GM12864 (cell line): ENCODE data around the gene GARIN3.
"Not testable (repeated sequence)": the region's sequence is repeated elsewhere in the genome, so short reads cannot be mapped to it uniquely, and the experiment has no call there.

ENCODE experiments used
- DNase-seq: peaks from one replicate; pipeline ENCODE4 v3.0.0-alpha.2; 2011; ENCODE audit warnings: low read depth
- H3K4me3 ChIP-seq: 2 replicates; pipeline ENCODE4 v1.5.1; 2011; ENCODE audit warnings: mild to moderate bottlenecking, low read depth, low read length, control low read depth
- TF ChIP-seq, protein P1 (sequence below): IDR thresholded peaks from 2 replicates; pipeline ENCODE4 v1.5.1; 2011; ENCODE audit warnings: low read depth, mild to moderate bottlenecking, moderate library complexity, low read length, control low read depth, inconsistent platforms; ENCODE audit errors: missing control alignments

GARIN3 gene

DNA sequence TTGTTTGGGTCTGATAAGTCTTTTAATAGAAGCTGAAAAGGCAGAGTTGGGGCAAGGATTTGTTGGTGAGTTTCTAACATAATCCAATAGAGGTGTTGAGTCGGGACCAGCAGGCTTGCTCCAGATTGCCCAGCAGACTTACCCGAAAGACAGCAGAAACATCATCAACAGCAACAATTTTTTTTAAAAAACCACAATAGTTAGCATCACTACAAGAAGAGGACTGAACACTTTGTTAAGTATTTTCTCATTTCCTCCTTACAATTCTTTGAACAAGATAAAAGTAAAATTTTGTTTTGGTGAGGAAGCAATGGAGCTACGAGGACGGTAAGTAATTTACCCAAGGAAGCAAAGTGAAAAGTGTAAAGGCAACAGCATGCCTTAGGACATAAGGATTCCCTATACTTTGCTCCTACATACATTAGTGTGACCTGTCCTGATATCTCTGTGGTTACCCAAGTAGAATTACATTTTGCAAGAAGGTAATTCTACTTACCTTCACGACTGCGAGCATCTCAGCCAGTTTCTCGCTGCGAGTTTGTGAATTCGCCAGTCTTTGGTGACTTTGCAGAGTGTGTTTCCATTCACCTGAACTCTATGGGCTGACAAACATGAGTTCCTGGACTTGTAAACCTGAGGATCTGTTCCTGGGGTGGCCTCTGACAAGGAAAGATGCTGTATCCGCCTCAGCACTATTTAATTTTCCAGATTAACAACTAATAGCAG lies 27.8 kb upstream of the GARIN3 start:
- no peak overlapping the region for H3K4me3 ChIP-seq
- TF ChIP-seq, protein P1, sequence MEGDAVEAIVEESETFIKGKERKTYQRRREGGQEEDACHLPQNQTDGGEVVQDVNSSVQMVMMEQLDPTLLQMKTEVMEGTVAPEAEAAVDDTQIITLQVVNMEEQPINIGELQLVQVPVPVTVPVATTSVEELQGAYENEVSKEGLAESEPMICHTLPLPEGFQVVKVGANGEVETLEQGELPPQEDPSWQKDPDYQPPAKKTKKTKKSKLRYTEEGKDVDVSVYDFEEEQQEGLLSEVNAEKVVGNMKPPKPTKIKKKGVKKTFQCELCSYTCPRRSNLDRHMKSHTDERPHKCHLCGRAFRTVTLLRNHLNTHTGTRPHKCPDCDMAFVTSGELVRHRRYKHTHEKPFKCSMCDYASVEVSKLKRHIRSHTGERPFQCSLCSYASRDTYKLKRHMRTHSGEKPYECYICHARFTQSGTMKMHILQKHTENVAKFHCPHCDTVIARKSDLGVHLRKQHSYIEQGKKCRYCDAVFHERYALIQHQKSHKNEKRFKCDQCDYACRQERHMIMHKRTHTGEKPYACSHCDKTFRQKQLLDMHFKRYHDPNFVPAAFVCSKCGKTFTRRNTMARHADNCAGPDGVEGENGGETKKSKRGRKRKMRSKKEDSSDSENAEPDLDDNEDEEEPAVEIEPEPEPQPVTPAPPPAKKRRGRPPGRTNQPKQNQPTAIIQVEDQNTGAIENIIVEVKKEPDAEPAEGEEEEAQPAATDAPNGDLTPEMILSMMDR, result no peak
- no peak for DNase-seq

DNA sequence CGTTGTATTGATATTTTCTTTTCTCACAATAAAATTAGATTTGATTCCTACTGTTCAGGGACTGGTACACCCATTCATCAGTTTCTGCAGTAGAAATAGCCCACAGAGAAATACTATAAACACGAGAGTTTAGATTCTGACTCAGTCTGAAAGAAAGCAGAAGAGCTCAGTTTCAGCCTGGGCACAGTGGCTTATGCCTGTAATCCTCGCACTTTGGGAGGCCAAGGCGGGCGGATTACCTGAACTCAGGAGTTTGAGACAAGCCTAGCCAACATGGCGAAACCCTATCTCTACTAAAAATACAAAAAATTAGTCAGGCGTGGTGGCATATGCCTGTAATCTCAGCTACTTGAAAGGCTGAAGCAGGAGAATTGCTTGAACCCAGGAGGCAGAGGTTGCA lies 23.2 kb upstream of the GARIN3 start:
- TF ChIP-seq, protein P1, result no peak
- no peak for DNase-seq
- H3K4me3 ChIP-seq, result no peak overlapping the region

DNA sequence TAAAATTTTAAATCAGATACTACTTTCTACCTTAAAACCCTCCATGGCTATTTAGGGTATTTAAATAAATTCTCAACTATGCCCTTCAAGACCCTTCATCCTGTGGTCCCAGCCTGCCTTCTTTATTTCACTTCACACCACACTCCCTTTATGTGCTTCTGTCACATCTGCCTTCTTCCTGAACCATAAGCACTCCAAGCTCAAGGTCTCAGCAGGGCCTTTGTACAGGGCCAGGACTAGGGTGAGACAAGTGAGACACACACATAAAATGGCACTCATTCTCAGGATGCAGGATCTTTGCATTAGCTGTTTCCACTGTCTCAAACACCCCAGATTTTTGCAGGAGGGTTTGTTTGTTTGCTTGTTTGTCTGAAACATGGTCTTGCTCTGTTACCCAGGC lies 22.2 kb upstream of the GARIN3 start:
- H3K4me3 ChIP-seq, result no peak overlapping the region
- no peak for DNase-seq
- TF ChIP-seq, protein P1, result no peak

DNA sequence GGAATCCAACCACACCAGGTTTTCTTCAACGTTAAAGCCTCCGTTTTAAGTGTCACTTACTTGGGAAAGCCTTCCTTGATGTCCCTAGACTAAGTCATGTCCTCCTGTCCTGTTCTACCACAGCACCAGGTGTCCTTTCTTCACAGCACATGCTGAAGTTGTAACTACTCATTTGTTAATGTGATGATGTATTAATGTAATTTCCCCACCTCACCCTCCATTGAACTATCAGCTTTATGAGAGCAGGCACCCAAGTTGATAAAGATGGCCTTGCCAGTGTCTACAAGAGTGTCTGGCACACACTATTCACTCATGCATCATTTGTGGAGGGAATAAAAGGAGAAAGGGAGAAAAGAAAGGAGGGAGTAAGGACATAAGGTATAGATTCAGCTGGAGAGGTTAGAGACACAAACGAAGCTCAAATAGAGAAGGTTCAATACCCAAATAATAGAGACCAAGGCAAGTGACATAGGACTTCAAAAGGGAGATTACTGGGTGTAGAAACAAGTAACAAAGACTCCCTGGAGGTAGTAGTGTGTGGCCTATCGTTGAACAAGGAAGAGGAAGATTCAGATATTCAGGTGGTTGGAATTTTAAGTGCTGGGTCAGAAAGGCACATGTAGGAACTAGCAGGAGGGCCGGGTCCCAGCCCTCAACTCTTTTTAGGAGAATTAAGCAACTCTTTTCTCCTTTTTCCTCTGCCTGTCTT lies 21.1 kb upstream of the GARIN3 start:
- TF ChIP-seq, protein P1, result no peak
- no peak overlapping the region for H3K4me3 ChIP-seq
- no peak for DNase-seq

DNA sequence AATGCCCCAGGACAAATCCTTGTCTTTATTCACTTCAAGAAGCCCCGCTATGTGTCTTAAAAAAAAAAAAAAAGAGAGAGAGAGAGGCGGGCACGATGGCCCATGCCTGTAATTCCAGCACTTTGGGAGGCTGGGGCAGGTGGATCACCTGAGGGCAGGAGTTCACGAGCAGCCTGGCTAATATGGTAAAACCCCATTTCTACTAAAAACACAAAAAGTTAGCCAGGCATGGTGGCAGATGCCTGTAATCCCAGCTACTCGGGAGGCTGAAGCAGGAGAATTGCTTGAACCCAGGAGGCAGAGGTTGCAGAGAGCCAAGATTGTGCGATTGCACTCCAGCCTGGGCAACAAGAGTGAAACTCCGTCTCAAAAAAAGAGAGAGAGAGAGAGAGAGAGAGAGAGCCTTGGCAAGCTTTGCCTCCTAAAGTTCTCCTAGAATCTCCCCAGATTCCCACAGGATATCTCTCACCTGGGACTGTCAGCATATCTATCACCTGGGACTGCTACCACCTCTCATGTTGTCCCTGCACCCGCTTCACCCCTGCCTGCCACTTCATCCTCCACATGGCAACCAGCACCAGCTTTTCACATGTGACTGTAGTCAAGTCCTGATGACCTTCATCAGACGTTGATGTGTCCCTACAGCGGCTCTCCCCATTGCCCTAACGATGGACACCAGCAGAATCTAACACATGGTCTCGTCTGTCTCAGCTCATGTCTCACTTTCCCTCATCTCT lies 20.4 kb upstream of the GARIN3 start:
- TF ChIP-seq, protein P1, result no peak
- no peak overlapping the region for H3K4me3 ChIP-seq
- no peak for DNase-seq

- not testable (repeated sequence) for H3K4me3 ChIP-seq, DNase-seq
Observed at GRCh38 chr5:157185122-157185521, 19.1 kb upstream of the GARIN3 start.

DNA sequence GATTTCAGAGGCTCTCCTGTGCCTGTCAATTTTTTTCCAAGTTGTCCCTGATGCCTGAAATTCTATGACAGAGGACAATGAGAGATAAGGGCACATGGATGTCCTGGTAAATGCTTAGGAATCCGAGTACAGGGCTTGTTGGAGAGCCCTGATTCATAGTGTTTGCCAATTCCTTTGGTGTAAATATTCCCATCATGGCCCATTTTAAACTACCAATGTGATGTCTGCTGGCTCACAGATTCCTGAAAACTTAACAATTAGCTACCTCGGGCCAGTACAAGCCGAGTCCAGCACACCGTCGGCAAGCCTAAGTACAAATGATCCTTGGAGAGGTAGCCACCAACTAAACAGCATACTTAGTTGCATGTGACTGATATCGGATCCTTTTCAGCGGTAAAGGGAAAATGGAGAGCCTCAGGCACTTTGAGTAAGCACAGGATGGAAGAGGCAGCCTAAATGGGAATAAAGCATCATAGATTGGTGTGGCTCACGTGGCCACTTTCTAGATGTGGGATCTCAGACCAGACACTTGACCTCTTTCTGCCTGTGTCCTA lies 18.1 kb upstream of the GARIN3 start:
- no peak for DNase-seq
- TF ChIP-seq, protein P1, result no peak
- H3K4me3 ChIP-seq, result no peak overlapping the region
